Testis (tissue), 2 donors: Measurements from ENCODE around the gene PRSS57.

Experiments used
- POLR2A ChIP-seq: fragments of 450-650 bp; IDR thresholded peaks from one replicate; pipeline ENCODE4 v1.6.1; 2017; ENCODE audit warnings: antibody characterized with exemption, mild to moderate bottlenecking, moderate library complexity
- TF ChIP-seq, protein P1 (sequence below), 3 experiments: fragments of 450-650 bp in 2 of 3; fragments of 200-600 bp in 1 of 3; sonication (generic) in 1 of 3; IDR thresholded peaks; one replicate each; pipeline ENCODE4 v1.5.1; 2016 to 2019; ENCODE audit warnings: antibody characterized with exemption in 3 of 3, mild to moderate bottlenecking in 2 of 3, moderate library complexity in 1 of 3

DNA sequence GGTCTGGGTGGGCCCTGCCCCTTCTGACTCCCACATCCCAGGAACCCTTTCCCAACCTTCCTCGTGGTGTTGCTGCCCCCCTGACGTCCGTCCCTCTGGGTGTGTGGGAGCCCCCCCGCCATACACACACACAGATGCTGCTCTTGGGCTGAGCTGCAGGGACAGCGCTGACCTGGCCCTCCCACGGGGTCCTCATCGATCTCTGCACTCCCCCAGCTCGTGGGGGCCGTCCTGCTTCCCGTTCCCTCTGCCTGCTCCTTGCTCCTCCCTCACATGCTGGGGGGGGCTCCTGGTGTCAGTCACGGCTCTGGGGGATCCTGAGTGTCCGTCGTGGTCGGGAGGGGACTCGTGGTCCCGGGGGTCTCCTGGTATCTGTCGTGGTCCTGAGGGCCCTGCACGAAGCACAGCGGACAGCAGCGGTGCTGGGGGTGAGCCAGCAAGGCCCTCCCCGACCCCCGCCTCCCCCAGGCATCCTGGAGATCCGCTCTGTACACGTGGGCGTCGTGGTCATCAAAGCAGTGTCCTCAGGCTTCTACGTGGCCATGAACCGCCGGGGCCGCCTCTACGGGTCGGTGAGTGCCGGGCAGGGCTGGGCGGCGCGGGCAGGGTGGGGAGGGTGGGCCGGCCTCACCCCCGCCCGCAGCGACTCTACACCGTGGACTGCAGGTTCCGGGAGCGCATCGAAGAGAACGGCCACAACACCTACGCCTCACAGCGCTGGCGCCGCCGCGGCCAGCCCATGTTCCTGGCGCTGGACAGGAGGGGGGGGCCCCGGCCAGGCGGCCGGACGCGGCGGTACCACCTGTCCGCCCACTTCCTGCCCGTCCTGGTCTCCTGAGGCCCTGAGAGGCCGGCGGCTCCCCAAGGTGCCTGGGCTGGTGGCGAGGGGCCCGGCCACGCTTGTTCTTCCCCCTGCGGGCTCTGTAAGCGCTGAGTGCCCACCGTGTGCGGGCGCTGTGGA is 52.2 kb downstream of the PRSS57 start:
- TF ChIP-seq, protein P1, sequence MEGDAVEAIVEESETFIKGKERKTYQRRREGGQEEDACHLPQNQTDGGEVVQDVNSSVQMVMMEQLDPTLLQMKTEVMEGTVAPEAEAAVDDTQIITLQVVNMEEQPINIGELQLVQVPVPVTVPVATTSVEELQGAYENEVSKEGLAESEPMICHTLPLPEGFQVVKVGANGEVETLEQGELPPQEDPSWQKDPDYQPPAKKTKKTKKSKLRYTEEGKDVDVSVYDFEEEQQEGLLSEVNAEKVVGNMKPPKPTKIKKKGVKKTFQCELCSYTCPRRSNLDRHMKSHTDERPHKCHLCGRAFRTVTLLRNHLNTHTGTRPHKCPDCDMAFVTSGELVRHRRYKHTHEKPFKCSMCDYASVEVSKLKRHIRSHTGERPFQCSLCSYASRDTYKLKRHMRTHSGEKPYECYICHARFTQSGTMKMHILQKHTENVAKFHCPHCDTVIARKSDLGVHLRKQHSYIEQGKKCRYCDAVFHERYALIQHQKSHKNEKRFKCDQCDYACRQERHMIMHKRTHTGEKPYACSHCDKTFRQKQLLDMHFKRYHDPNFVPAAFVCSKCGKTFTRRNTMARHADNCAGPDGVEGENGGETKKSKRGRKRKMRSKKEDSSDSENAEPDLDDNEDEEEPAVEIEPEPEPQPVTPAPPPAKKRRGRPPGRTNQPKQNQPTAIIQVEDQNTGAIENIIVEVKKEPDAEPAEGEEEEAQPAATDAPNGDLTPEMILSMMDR (IDR thresholded peaks at IDR 0.05) = no peak
- TF ChIP-seq POLR2A = no peak
